IMR-90 (cell line): ENCODE results near the gene GMPPA. TPM values are rescaled to one million over a fixed set of nuclear protein-coding genes. Genes with fewer than 3 reads are reported as not detected.

ENCODE experiments used
- ATAC-seq: fragments of 200-7000 bp; cut with Tn5 transposase; 2 replicates; pipeline ENCODE4 v1.9.1; 2020; ENCODE audit warnings: low read depth, mild to moderate bottlenecking, moderate library complexity
- BruUV-seq: library from RNA; stranded (reverse); fragments of 400-500 nt; replicated peaks from 2 replicates; lab custom pipeline; 2021; lab: Mats Ljungman, UMichigan
- CTCF ChIA-PET: fragments of 300-600 bp; formaldehyde crosslinking; extraction: SDS; loops from one replicate; lab custom pipeline; 2021; ENCODE audit warnings: antibody characterized with exemption; lab: Yijun Ruan, JAX
- POLR2A ChIA-PET: fragments of 300-600 bp; sonication (Branson Sonifier 250); formaldehyde crosslinking; loops from one replicate; lab custom pipeline; 2022; ENCODE audit warnings: antibody characterized with exemption; ENCODE audit not compliant: unreplicated experiment; lab: Charles Lee
- DNase-seq: peaks from one replicate; pipeline ENCODE4 v3.0.0; 2013
- H2AFZ ChIP-seq: replicated peaks from 2 replicates; pipeline ENCODE3; 2013; ENCODE audit warnings: low read length, mild to moderate bottlenecking; ENCODE audit not compliant: poor library complexity
- H2AK5ac ChIP-seq: 2 replicates; pipeline ENCODE4 v1.6.1; 2013; ENCODE audit warnings: low read depth, low read length, inconsistent platforms
- H2AK9ac ChIP-seq: replicated peaks from 2 replicates; pipeline ENCODE3; 2013; ENCODE audit warnings: mild to moderate bottlenecking, low read depth, low read length, moderate library complexity; ENCODE audit not compliant: poor library complexity
- H2BK120ac ChIP-seq: 2 replicates; pipeline ENCODE4 v1.6.1; 2013; ENCODE audit warnings: low read depth, low read length, inconsistent platforms
- H2BK15ac ChIP-seq: 3 replicates; pipeline ENCODE4 v1.6.1; 2013; ENCODE audit warnings: low read depth, low read length, inconsistent platforms
- H2BK20ac ChIP-seq: 2 replicates; pipeline ENCODE4 v1.6.1; 2013; ENCODE audit warnings: low read depth, mild to moderate bottlenecking, inconsistent platforms, low read length, moderate library complexity
- H2BK5ac ChIP-seq: 2 replicates; pipeline ENCODE4 v1.6.1; 2013; ENCODE audit warnings: mild to moderate bottlenecking, low read depth, low read length, inconsistent platforms; ENCODE audit not compliant: poor library complexity, severe bottlenecking
- H3K14ac ChIP-seq: replicated peaks from 2 replicates; pipeline ENCODE4 v1.6.1; 2013; ENCODE audit warnings: low read depth, low read length, inconsistent platforms
- H3K18ac ChIP-seq: 2 replicates; pipeline ENCODE4 v1.6.1; 2013; ENCODE audit warnings: low read depth, low read length, control low read depth
- H3K23ac ChIP-seq: 2 replicates; pipeline ENCODE4 v1.6.1; 2013; ENCODE audit warnings: low read depth, low read length, inconsistent platforms
- H3K27ac ChIP-seq: 2 replicates; pipeline ENCODE4 v1.5.1; 2013; ENCODE audit warnings: mild to moderate bottlenecking, control low read depth, low read length; ENCODE audit not compliant: insufficient read depth
- H3K27me3 ChIP-seq: 2 replicates; pipeline ENCODE4 v1.6.1; 2013; ENCODE audit warnings: low read length; ENCODE audit not compliant: control insufficient read depth, insufficient read depth
- H3K36me3 ChIP-seq: 2 replicates; pipeline ENCODE4 v1.6.1; 2013; ENCODE audit warnings: low read length, mixed read lengths; ENCODE audit not compliant: control insufficient read depth, insufficient read depth
- H3K4ac ChIP-seq: 2 replicates; pipeline ENCODE4 v1.6.1; 2013; ENCODE audit warnings: low read depth, low read length, inconsistent platforms
- H3K4me1 ChIP-seq: 2 replicates; pipeline ENCODE4 v1.6.1; 2013; ENCODE audit warnings: low read length, mixed read lengths; ENCODE audit not compliant: control insufficient read depth, insufficient read depth
- H3K4me2 ChIP-seq: 2 replicates; pipeline ENCODE4 v1.6.1; 2013; ENCODE audit warnings: low read depth, mild to moderate bottlenecking, control low read depth, low read length, moderate library complexity
- H3K4me3 ChIP-seq: 2 replicates; pipeline ENCODE4 v1.5.1; 2013; ENCODE audit warnings: low read depth, mild to moderate bottlenecking, control low read depth, low read length, moderate library complexity; ENCODE audit not compliant: insufficient read depth
- H3K56ac ChIP-seq: 2 replicates; pipeline ENCODE4 v1.6.1; 2013; ENCODE audit warnings: low read length, inconsistent platforms; ENCODE audit not compliant: insufficient read depth; ENCODE audit errors: extremely low read depth
- H3K79me1 ChIP-seq, 2 experiments: 2 replicates each; pipeline ENCODE4 v1.6.1; 2013; ENCODE audit warnings: low read length in 2 of 2, inconsistent platforms in 1 of 2, low read depth in 1 of 2
- H3K9ac ChIP-seq: 2 replicates; pipeline ENCODE4 v1.6.1; 2013; ENCODE audit warnings: low read depth, low read length, control low read depth
- H3K9me1 ChIP-seq: 2 replicates; pipeline ENCODE4 v1.6.1; 2013; ENCODE audit warnings: low read length, inconsistent platforms; ENCODE audit not compliant: insufficient read depth
- H3K9me3 ChIP-seq: 2 replicates; pipeline ENCODE4 v1.6.1; 2013; ENCODE audit warnings: low read length; ENCODE audit not compliant: control insufficient read depth, insufficient read depth
- H4K20me1 ChIP-seq: 2 replicates; pipeline ENCODE4 v1.6.1; 2013; ENCODE audit warnings: low read length, inconsistent platforms; ENCODE audit not compliant: insufficient read depth
- H4K5ac ChIP-seq: 2 replicates; pipeline ENCODE4 v1.6.1; 2013; ENCODE audit warnings: mild to moderate bottlenecking, low read depth, low read length, control low read depth
- H4K8ac ChIP-seq, 2 experiments: 2 replicates each; pipeline ENCODE4 v1.6.1; 2013; ENCODE audit warnings: low read depth in 2 of 2, low read length in 2 of 2, control low read depth in 1 of 2, inconsistent platforms in 1 of 2
- H4K91ac ChIP-seq: 2 replicates; pipeline ENCODE4 v1.6.1; 2013; ENCODE audit warnings: low read depth, low read length, inconsistent platforms; ENCODE audit not compliant: insufficient read depth
- CHD1 ChIP-seq: IDR thresholded peaks from 2 replicates; pipeline ENCODE4 v1.6.1; 2012; ENCODE audit warnings: low read depth, low read length, improper control_type of control experiment
- MAFK ChIP-seq: IDR thresholded peaks from 2 replicates; pipeline ENCODE4 v1.6.1; 2012; ENCODE audit warnings: low read depth, low read length, improper control_type of control experiment
- MAZ ChIP-seq: IDR thresholded peaks from 2 replicates; pipeline ENCODE4 v1.6.1; 2012; ENCODE audit warnings: low read depth, mild to moderate bottlenecking, low read length, improper control_type of control experiment, moderate library complexity, borderline replicate concordance
- NFE2L2 ChIP-seq: fragments of 150-350 bp; IDR thresholded peaks from 2 replicates; pipeline ENCODE4 v1.6.1; 2016; ENCODE audit warnings: low read depth, mild to moderate bottlenecking, low read length
- POLR2A ChIP-seq: IDR thresholded peaks from 2 replicates; pipeline ENCODE4 v1.6.1; 2012; ENCODE audit warnings: mild to moderate bottlenecking, low read depth, low read length
- RAD21 ChIP-seq: IDR thresholded peaks from 2 replicates; pipeline ENCODE4 v1.6.1; 2012; ENCODE audit warnings: low read length, improper control_type of control experiment
- SMC3 ChIP-seq: fragments of 150-350 bp; IDR thresholded peaks from 2 replicates; pipeline ENCODE4 v1.6.1; 2016; ENCODE audit warnings: low read depth, mild to moderate bottlenecking, antibody characterized with exemption, low read length, moderate library complexity
- WGBS, 2 experiments: methylation state at CpG; one replicate each; pipeline versions ENCODE4 v1.1.5 to v1.1.7; 2013; ENCODE audit warnings: missing lambda C conversion rate in 2 of 2; ENCODE audit not compliant: insufficient read length in 1 of 2; ENCODE audit errors: extremely low coverage in 2 of 2; 5-methylcytosine and 5-hydroxymethylcytosine counted together
- dilution Hi-C: fragments of 300-500 bp; cut with HindIII; formaldehyde crosslinking; loops from one replicate; pipeline ENCODE4 v1.14.3; 2018; ENCODE audit warnings: low sequenced_read_pairs; ENCODE audit not compliant: unreplicated experiment
- in situ Hi-C: fragments of 300-500 bp; cut with MboI; formaldehyde crosslinking; loops from 3 replicates; pipeline ENCODE4 v1.14.3; 2019; ENCODE audit warnings: low sequenced_read_pairs, inconsistent platforms, mixed read lengths
- intact Hi-C: fragments of 100-400 bp; cut with micrococcal nuclease; formaldehyde crosslinking; loops from 2 replicates; pipeline ENCODE4 v1.10.0; 2022
- polyA plus RNA-seq, 3 experiments: library from polyadenylated mRNA; depleted of rRNA; stranded (reverse); fragments of >200 nt; gene quantifications; 2 replicates each; pipeline ENCODE4 v1.2.3, GENCODE V29; 2012; ENCODE audit warnings: low replicate concordance in 1 of 3
- total RNA-seq: library from RNA; depleted of rRNA; stranded (reverse); fragments of >200 nt; gene quantifications from 2 replicates; pipeline ENCODE4 v1.2.3, GENCODE V29; 2012
- TF ChIP-seq, protein P1 (sequence below): conservative IDR thresholded peaks from 2 replicates; pipeline ENCODE4 v1.5.1; 2012; ENCODE audit warnings: mild to moderate bottlenecking, low read depth, low read length, improper control_type of control experiment

GMPPA gene
- total and polyA plus RNA-seq, 2 of the 4 experiments (the other 2 are of a cell fraction), result 103 to 134 TPM

DNA sequence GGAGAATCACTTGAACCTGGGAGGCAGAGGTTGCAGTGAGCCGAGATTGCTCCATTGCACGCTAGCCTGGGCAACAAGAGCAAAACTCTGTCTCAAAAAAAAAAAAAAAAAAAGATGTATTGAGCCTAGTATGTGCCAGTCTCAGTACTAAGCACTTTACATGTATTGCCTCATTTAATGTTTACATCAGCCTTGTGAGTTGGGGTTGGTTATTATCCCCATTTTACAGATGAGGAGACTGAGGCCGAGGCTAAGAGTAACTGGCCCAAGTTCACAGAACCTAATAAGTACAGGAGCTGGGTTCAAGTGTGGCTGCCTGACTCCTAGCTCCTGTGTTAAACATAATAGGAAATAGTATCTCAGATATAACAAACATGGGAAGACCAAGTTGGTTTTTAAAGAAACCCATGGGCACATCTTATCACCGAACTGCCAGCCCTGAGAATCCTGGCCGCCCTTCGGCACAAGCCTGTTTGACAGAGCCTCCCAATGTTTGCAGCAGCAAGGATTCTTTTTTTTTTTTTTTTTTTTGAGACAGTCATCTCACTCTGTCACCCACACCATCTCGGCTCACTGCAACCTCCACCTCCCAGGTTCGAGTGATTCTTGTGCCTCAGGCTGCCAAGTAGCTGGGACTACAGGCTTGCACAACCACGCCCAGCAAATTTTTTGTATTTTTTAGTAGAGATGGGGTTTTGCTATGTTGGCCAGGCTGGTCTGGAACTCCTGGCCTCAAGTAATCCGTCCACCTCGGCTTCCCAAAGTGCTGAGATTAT is 24.2 kb upstream of the GMPPA start:
- no peak overlapping the region for H3K4ac ChIP-seq
- no peak overlapping the region for H4K91ac ChIP-seq
- no peak overlapping the region for H2AK5ac ChIP-seq
- no peak overlapping the region for H3K56ac ChIP-seq
- no peak overlapping the region for H3K27ac ChIP-seq
- no peak overlapping the region for H3K4me3 ChIP-seq
- WGBS, 2 experiments, result no CpG with 5 or more reads among the region's 11 CpGs
- no peak overlapping the region for H2BK15ac ChIP-seq
- no peaks in the 10 kb centered on the region for H3K9me1 ChIP-seq
- no peak overlapping the region for H2BK5ac ChIP-seq
- no peaks in the 10 kb centered on the region for H3K27me3 ChIP-seq
- H2AK9ac ChIP-seq, result no peak overlapping the region
- H3K23ac ChIP-seq, result no peak overlapping the region
- H3K9ac ChIP-seq, result no peak overlapping the region
- TF ChIP-seq CHD1, result no peak
- TF ChIP-seq RAD21, result no peak
- TF ChIP-seq, protein P1, sequence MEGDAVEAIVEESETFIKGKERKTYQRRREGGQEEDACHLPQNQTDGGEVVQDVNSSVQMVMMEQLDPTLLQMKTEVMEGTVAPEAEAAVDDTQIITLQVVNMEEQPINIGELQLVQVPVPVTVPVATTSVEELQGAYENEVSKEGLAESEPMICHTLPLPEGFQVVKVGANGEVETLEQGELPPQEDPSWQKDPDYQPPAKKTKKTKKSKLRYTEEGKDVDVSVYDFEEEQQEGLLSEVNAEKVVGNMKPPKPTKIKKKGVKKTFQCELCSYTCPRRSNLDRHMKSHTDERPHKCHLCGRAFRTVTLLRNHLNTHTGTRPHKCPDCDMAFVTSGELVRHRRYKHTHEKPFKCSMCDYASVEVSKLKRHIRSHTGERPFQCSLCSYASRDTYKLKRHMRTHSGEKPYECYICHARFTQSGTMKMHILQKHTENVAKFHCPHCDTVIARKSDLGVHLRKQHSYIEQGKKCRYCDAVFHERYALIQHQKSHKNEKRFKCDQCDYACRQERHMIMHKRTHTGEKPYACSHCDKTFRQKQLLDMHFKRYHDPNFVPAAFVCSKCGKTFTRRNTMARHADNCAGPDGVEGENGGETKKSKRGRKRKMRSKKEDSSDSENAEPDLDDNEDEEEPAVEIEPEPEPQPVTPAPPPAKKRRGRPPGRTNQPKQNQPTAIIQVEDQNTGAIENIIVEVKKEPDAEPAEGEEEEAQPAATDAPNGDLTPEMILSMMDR, result no peak
- no peak for TF ChIP-seq MAFK
- no peak for TF ChIP-seq NFE2L2
- TF ChIP-seq POLR2A, result no peak
- no peak for TF ChIP-seq SMC3
- TF ChIP-seq MAZ, result no peak
- peaks cover 6% of the 10 kb centered on the region for H3K4me1 ChIP-seq
- H3K14ac ChIP-seq, result no peak overlapping the region
- peaks cover 51% of the 10 kb centered on the region; the same call in 1 of the 2 replicates for H3K36me3 ChIP-seq
- no peaks in the 10 kb centered on the region; the same call in 1 of the 2 replicates for H4K20me1 ChIP-seq
- ChIA-PET CTCF (interaction anchor here (1.0 kb wide), 1 partner anchor 11 kb away, joined by 3 read pairs; no protein-coding TSS in a partner anchor), POLR2A (no interaction called here)
- no peak overlapping the region for H3K4me2 ChIP-seq
- H2AFZ ChIP-seq, result no peak overlapping the region
- no peaks in the 10 kb centered on the region for H3K9me3 ChIP-seq
- intact Hi-C loops, result no loop called here
- ATAC-seq (no peak), DNase-seq (no peak)
- H4K5ac ChIP-seq, result no peak overlapping the region
- H2BK20ac ChIP-seq, result no peak overlapping the region
- no peak overlapping the region for H4K8ac ChIP-seq
- no TSS peak for BruUV-seq
- dilution Hi-C loops, result no loop called here
- no peak overlapping the region for H3K18ac ChIP-seq
- no peaks in the 10 kb centered on the region; a peak in 1 of 4 replicates for H3K79me1 ChIP-seq
- in situ Hi-C loops, result no loop called here
- no peak overlapping the region for H2BK120ac ChIP-seq
